ENCODE measurements around the gene ACOX3. TPM values are rescaled to one million over a fixed set of nuclear protein-coding genes. Genes with fewer than 3 reads are reported as not detected.
"Not testable (repeated sequence)": the region's sequence is repeated elsewhere in the genome, so short reads cannot be mapped to it uniquely, and the experiment has no call there.

ACOX3 gene
- total RNA-seq, 4 donors from 2014 or later = 32.0 to 77.2 (median 43.8) TPM

DNA sequence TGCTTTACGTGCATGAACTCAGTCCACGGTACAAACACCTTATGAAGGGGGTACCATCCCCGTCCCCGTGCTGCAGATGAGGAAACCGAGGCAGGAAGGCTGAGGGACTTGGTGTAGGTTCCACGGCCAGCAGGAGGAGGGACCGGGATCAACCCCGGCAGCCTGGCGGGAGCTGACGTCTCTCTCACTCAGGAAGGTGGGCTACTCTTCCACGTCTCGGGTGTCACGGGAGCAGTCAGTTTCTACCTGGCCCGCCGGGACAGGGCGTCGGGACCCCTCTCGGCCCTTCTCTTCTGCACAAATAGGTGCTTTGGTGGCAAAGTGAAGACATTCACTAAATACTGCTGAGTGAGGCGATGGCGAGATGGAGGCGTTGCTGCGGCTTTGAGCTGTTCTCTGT, 53.3 kb downstream of the ACOX3 start:
- Histone ChIP-seq H3K4me1 (peaks cover 20 to 39% (median 34%) of the 10 kb centered on the region in 4 donors), H3K4me3 (no peak overlapping the region), H3K27ac (replicated peaks in 1 of 4) (no peak overlapping the region), H3K9me3 (no peaks in the 10 kb centered on the region), H3K27me3 (no peaks in the 10 kb centered on the region), H3K36me3 (peaks cover 27 to 74% (median 62%) of the 10 kb centered on the region in 4 donors)
- no peak for DNase-seq (ENCODE audit: extremely low spot score)
- 97% methylated on average over 12 of the region's 22 CpGs for WGBS
- intact Hi-C loops (cut with DNase I) = no loop called here
- TF ChIP-seq, protein P1, sequence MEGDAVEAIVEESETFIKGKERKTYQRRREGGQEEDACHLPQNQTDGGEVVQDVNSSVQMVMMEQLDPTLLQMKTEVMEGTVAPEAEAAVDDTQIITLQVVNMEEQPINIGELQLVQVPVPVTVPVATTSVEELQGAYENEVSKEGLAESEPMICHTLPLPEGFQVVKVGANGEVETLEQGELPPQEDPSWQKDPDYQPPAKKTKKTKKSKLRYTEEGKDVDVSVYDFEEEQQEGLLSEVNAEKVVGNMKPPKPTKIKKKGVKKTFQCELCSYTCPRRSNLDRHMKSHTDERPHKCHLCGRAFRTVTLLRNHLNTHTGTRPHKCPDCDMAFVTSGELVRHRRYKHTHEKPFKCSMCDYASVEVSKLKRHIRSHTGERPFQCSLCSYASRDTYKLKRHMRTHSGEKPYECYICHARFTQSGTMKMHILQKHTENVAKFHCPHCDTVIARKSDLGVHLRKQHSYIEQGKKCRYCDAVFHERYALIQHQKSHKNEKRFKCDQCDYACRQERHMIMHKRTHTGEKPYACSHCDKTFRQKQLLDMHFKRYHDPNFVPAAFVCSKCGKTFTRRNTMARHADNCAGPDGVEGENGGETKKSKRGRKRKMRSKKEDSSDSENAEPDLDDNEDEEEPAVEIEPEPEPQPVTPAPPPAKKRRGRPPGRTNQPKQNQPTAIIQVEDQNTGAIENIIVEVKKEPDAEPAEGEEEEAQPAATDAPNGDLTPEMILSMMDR (IDR thresholded peaks at IDR 0.05) = no peak
- TF ChIP-seq EP300 (IDR thresholded peaks at IDR 0.05) (no peak), POLR2AphosphoS5 (IDR thresholded peaks at IDR 0.05) (no peak), POLR2A (IDR thresholded peaks at IDR 0.05; ENCODE audit: low read depth) (no peak)

DNA sequence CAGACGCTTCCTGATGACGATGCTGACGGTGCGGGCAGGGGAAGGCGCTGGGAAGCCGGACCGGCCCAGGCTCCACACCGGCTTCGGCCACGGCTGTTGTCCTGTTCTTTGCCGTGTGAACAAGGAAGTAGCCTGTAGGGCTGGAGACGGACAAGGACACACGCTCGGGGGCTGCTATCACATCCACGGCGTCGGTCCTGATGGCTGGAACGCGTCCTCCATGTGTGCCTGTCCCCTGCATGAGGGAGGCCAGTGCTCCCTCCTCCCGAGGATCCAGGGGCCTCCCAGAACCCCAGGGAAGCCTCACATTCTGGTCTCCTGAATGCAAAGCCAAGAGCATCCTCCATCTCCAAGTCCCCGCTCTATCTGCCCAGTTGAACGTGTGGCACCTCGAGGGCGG, 53.8 kb downstream of the ACOX3 start:
- TF ChIP-seq POLR2A (IDR thresholded peaks at IDR 0.05; ENCODE audit: low read depth) (no peak), EP300 (IDR thresholded peaks at IDR 0.05) (no peak), POLR2AphosphoS5 (IDR thresholded peaks at IDR 0.05) (no peak)
- TF ChIP-seq, protein P1 (IDR thresholded peaks at IDR 0.05) = no peak
- intact Hi-C loops (cut with DNase I) = no loop called here
- H3K36me3 ChIP-seq = peaks cover 27 to 78% (median 62%) of the 10 kb centered on the region in 4 donors
- no peak overlapping the region for H3K4me3 ChIP-seq
- DNase-seq (ENCODE audit: extremely low spot score) = no peak
- 92% methylated on average over 17 of the region's 24 CpGs for WGBS
- peaks cover 19 to 35% (median 29%) of the 10 kb centered on the region in 4 donors for H3K4me1 ChIP-seq
- H3K27ac ChIP-seq (replicated peaks in 1 of 4) = no peak overlapping the region
- H3K9me3 ChIP-seq = no peaks in the 10 kb centered on the region
- H3K27me3 ChIP-seq = no peaks in the 10 kb centered on the region

DNA sequence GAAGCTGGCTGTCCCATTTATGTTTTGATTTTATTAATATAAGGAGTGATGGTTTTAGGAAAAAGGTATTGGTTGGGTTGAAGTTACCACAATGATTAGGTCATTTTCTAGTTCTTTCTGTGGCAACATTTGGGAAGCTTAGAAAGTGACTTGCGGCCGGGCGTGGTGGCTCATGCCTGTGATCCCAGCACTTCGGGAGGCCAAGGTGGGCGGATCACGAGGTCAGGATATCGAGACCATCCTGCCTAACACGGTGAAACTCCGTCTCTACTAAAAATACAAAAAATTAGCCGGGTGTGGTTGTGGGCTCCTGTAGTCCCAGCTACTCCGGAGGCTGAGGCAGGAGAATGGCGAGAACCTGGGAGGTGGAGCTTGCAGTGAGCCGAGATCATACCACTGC, 54.4 kb downstream of the ACOX3 start:
- intact Hi-C loops (cut with DNase I); H3K27me3 ChIP-seq; DNase-seq (ENCODE audit: extremely low spot score); H3K9me3 ChIP-seq; H3K27ac ChIP-seq (replicated peaks in 1 of 4); H3K4me3 ChIP-seq: not testable (repeated sequence)
- peaks cover 27 to 84% (median 63%) of the 10 kb centered on the region in 4 donors for H3K36me3 ChIP-seq
- WGBS = 94% methylated on average over 13 of the region's 13 CpGs
- H3K4me1 ChIP-seq = peaks cover 17 to 29% (median 23%) of the 10 kb centered on the region in 4 donors

DNA sequence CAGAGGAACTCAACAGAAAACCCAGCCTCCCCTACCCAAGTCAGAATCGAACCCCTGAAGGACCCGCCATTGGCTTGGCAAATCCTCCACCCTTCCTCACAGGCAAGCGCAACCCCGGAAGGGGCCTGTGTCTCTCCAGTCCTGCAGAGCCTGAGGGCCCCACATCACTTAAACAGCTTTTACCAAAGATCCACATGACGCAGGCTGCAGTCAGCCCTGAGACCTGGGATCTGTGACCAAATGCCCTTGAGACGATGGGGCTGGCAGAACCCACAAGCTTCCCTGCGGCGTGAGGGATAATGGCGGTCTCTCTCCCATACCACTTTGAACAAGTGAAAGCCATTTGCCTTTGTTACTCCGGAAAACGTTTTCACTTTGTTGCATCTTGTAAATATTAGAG, 54.9 kb downstream of the ACOX3 start:
- no peak overlapping the region for H3K4me3 ChIP-seq
- no peak for DNase-seq (ENCODE audit: extremely low spot score)
- peaks cover 28 to 87% (median 65%) of the 10 kb centered on the region in 4 donors for H3K36me3 ChIP-seq
- WGBS = 94% methylated on average over 11 of the region's 11 CpGs
- peaks cover 16 to 25% (median 20%) of the 10 kb centered on the region in 4 donors for H3K4me1 ChIP-seq
- no peaks in the 10 kb centered on the region for H3K27me3 ChIP-seq
- intact Hi-C loops (cut with DNase I) = no loop called here
- TF ChIP-seq EP300 (IDR thresholded peaks at IDR 0.05) = no peak
- no peak for TF ChIP-seq POLR2A (IDR thresholded peaks at IDR 0.05; ENCODE audit: low read depth)
- no peak for TF ChIP-seq POLR2AphosphoS5 (IDR thresholded peaks at IDR 0.05)
- TF ChIP-seq, protein P1 (IDR thresholded peaks at IDR 0.05) = no peak
- no peaks in the 10 kb centered on the region for H3K9me3 ChIP-seq
- H3K27ac ChIP-seq (replicated peaks in 1 of 4) = no peak overlapping the region

DNA sequence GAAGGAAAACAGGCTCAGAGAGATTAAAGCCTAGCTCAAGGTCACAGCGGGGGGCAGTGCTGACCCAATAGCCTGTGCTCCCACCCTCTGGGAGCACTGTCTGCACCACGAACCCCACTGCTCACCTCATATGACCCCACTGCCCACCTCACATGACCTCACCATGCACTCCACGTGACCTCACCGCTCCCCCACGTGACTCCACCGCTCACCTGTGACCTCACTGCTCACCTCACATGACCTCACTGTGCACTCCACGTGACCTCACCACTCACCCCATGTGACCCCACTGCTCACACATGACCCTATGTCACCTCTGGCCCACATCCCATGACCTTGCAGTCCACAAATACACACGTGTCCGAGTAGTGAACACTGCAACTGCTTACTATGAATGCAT, 55.4 kb downstream of the ACOX3 start:
- Histone ChIP-seq H3K36me3 (peaks cover 33 to 87% (median 63%) of the 10 kb centered on the region in 4 donors), H3K4me3 (no peak overlapping the region), H3K27ac (replicated peaks in 1 of 4) (no peak overlapping the region), H3K9me3 (no peaks in the 10 kb centered on the region), H3K27me3 (no peaks in the 10 kb centered on the region), H3K4me1 (peaks cover 13 to 25% (median 18%) of the 10 kb centered on the region in 4 donors)
- 71% methylated on average over 9 of the region's 9 CpGs for WGBS
- TF ChIP-seq POLR2AphosphoS5 (IDR thresholded peaks at IDR 0.05) (no peak), EP300 (IDR thresholded peaks at IDR 0.05) (no peak), POLR2A (IDR thresholded peaks at IDR 0.05; ENCODE audit: low read depth) (no peak)
- TF ChIP-seq, protein P1 (IDR thresholded peaks at IDR 0.05) = no peak
- DNase-seq (ENCODE audit: extremely low spot score) = no peak
- intact Hi-C loops (cut with DNase I) = no loop called here

Measured in esophagus muscularis mucosa (tissue), 4 donors.